Uterus (tissue), 2 donors: ENCODE results near the gene EYS.
"Not testable (repeated sequence)": the region's sequence is repeated elsewhere in the genome, so short reads cannot be mapped to it uniquely, and the experiment has no call there.

ENCODE experiments used
- CTCF ChIP-seq, 4 experiments: fragments of 200-600 bp in 2 of 4; fragments of 450-650 bp in 2 of 4; sonication (generic) in 2 of 4; IDR thresholded peaks; one replicate each; pipeline ENCODE4 v1.5.1; 2016 to 2019; ENCODE audit warnings: antibody characterized with exemption in 4 of 4, mild to moderate bottlenecking in 2 of 4, moderate library complexity in 1 of 4
- POLR2A ChIP-seq, 2 donors: fragments of 450-650 bp; IDR thresholded peaks; one replicate each; pipeline ENCODE4 v1.6.1; 2016; ENCODE audit warnings: antibody characterized with exemption in 2 of 2, mild to moderate bottlenecking in 1 of 2, moderate library complexity in 1 of 2

- TF ChIP-seq CTCF, POLR2A (IDR thresholded peaks at IDR 0.05): not testable (repeated sequence)
Observed at GRCh38 chr6:65627434-65627999, 79.5 kb downstream of the EYS start.
